Measurements from ENCODE around the gene MEX3A.

DNA sequence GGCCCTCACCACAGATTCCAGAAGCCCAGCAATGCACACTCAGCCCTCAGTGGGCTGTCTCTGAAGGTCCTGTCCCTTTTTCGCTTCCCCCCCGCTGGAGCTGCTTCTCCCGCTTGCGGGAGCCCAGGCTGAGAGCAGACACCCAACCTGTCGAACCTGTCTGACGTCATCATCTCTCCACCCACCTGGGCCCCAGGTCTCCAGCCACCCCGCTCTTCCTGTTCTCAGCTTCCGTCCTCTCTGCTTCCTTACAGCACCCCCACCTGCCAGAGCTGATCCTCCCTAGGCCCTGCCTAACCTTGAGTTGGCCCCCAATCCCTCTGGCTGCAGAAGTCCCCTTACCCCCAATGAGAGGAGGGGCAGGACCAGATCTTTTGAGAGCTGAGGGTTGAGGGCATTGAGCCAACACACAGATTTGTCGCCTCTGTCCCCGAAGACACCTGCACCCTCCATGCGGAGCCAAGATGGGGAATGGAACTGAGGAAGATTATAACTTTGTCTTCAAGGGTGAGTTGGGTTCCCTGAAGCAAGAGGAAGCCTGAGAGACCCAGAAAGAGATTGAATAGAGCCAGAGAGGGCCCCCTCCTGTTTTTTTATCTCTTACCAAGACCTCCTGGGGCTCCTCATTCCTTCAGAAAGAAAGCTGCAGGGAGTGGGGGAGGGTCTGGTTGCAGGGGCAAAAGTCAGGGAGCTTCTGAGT, 21.2 kb downstream of the MEX3A start, which contains the start of gene RAB25:
- TF ChIP-seq, protein P1, sequence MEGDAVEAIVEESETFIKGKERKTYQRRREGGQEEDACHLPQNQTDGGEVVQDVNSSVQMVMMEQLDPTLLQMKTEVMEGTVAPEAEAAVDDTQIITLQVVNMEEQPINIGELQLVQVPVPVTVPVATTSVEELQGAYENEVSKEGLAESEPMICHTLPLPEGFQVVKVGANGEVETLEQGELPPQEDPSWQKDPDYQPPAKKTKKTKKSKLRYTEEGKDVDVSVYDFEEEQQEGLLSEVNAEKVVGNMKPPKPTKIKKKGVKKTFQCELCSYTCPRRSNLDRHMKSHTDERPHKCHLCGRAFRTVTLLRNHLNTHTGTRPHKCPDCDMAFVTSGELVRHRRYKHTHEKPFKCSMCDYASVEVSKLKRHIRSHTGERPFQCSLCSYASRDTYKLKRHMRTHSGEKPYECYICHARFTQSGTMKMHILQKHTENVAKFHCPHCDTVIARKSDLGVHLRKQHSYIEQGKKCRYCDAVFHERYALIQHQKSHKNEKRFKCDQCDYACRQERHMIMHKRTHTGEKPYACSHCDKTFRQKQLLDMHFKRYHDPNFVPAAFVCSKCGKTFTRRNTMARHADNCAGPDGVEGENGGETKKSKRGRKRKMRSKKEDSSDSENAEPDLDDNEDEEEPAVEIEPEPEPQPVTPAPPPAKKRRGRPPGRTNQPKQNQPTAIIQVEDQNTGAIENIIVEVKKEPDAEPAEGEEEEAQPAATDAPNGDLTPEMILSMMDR (IDR thresholded peaks at IDR 0.05), result no peak
- TF ChIP-seq EP300 (IDR thresholded peaks at IDR 0.05) (no peak), POLR2A (IDR thresholded peaks at IDR 0.05) (peak in 1 of 2 donors; percentile 58), POLR2AphosphoS5 (IDR thresholded peaks at IDR 0.05) (no peak)

Data from sigmoid colon (tissue), 4 donors.